Retinal pigment epithelial cell (primary cell): Measurements from ENCODE around the gene OCSTAMP.

Source experiments
- DNase-seq: peaks from one replicate; pipeline ENCODE4 v3.0.0-alpha.2; 2010; ENCODE audit warnings: low read depth
- H3K4me3 ChIP-seq: 2 replicates; pipeline ENCODE4 v1.5.1; 2011; ENCODE audit warnings: mild to moderate bottlenecking, low read length, control low read depth, moderate library complexity
- CTCF ChIP-seq: conservative IDR thresholded peaks from 2 replicates; pipeline ENCODE4 v1.5.1; 2011; ENCODE audit warnings: low read depth, low read length, control low read depth, inconsistent platforms

OCSTAMP gene

GRCh38 chr20:46520540-46520939 is 29.9 kb downstream of the OCSTAMP start:
- H3K4me3 ChIP-seq, result no peak overlapping the region
- no peak for TF ChIP-seq CTCF
- DNase-seq, result no peak

GRCh38 chr20:46519471-46520068 is 30.9 kb downstream of the OCSTAMP start:
- no peak overlapping the region for H3K4me3 ChIP-seq
- DNase-seq, result no peak
- TF ChIP-seq CTCF, result no peak

- DNase-seq, result peak; percentile 8
- no peak for TF ChIP-seq CTCF
Observed at GRCh38 chr20:46512943-46513844, 37.3 kb downstream of the OCSTAMP start, which contains the start of gene ZNF334. TSS of gene ZNF334 (minus strand) at chr20:46513559. CDS start at chr20:46512102, 1,457 bp downstream.

GRCh38 chr20:46509523-46509922 is 40.9 kb downstream of the OCSTAMP start:
- no peak for DNase-seq
- no peak overlapping the region for H3K4me3 ChIP-seq

More at GRCh38 chr20:46512943-46513844, 37.3 kb downstream of the OCSTAMP start, which contains the start of gene ZNF334:
- H3K4me3 ChIP-seq, result peak within 1 kb of the TSS; percentile 76

GRCh38 chr20:46507760-46508407 is 42.6 kb downstream of the OCSTAMP start:
- DNase-seq, result no peak
- TF ChIP-seq CTCF, result no peak
- H3K4me3 ChIP-seq, result no peak overlapping the region

More at GRCh38 chr20:46509523-46509922, 40.9 kb downstream of the OCSTAMP start:
- TF ChIP-seq CTCF, result no peak

- DNase-seq, result no peak
- H3K4me3 ChIP-seq, result no peak overlapping the region
- TF ChIP-seq CTCF, result no peak
Observed at GRCh38 chr20:46505506-46505905, 44.9 kb downstream of the OCSTAMP start.
